ENCODE results near the gene KRT16.
A peak's percentile ranks its signal among the peaks of the same experiment; 100 is the strongest.
"Not testable (repeated sequence)": the region's sequence is repeated elsewhere in the genome, so short reads cannot be mapped to it uniquely, and the experiment has no call there.

The KRT16 gene

GRCh38 chr17:41647038-41647813 is 34.7 kb upstream of the KRT16 start:
- DNase-seq: no peak

- DNase-seq: no peak
Observed at GRCh38 chr17:41642252-41643156, 29.9 kb upstream of the KRT16 start.

GRCh38 chr17:41640596-41640995 is 28.0 kb upstream of the KRT16 start:
- DNase-seq: not testable (repeated sequence)

- DNase-seq: no peak
Observed at GRCh38 chr17:41639492-41640473, 27.2 kb upstream of the KRT16 start.

GRCh38 chr17:41638941-41639340 is 26.4 kb upstream of the KRT16 start:
- no peak for DNase-seq

GRCh38 chr17:41638194-41638593 is 25.6 kb upstream of the KRT16 start:
- no peak for DNase-seq

GRCh38 chr17:41636652-41637051 is 24.1 kb upstream of the KRT16 start:
- DNase-seq: no peak

- peak; percentile 62 for DNase-seq
Observed at GRCh38 chr17:41635121-41636097, 22.8 kb upstream of the KRT16 start.

- DNase-seq: no peak
Observed at GRCh38 chr17:41634639-41635038, 22.1 kb upstream of the KRT16 start.

- DNase-seq: no peak
Observed at GRCh38 chr17:41633556-41634199, 21.1 kb upstream of the KRT16 start.

- DNase-seq: no peak
Observed at GRCh38 chr17:41632482-41633105, 20.0 kb upstream of the KRT16 start.

GRCh38 chr17:41631898-41632285 is 19.3 kb upstream of the KRT16 start:
- no peak for DNase-seq

- no peak for DNase-seq
Observed at GRCh38 chr17:41631025-41631897, 18.7 kb upstream of the KRT16 start.

- DNase-seq: no peak
Observed at GRCh38 chr17:41629826-41630670, 17.5 kb upstream of the KRT16 start.

GRCh38 chr17:41629316-41629715 is 16.7 kb upstream of the KRT16 start:
- DNase-seq: no peak

- not testable (repeated sequence) for DNase-seq
Observed at GRCh38 chr17:41628621-41629255, 16.2 kb upstream of the KRT16 start.

- DNase-seq: not testable (repeated sequence)
Observed at GRCh38 chr17:41628073-41628370, 15.5 kb upstream of the KRT16 start.
